ENCODE results near the gene SPPL2C.

- TF ChIP-seq CTCF (IDR thresholded peaks at IDR 0.05; ENCODE audit: low read depth, low read length, poor library complexity, severe bottlenecking) (no peak), EZH2phosphoT487 (IDR thresholded peaks at IDR 0.05; ENCODE audit: borderline replicate concordance, low read length) (no peak)
Measured at GRCh38 chr17:45848405-45848804, 3.7 kb downstream of the SPPL2C start.
